Measurements from ENCODE around the gene OTOP3.
A peak's percentile ranks its signal among the peaks of the same experiment; 100 is the strongest.

OTOP3 gene

GRCh38 chr17:74917430-74917829 is 18.3 kb upstream of the OTOP3 start:
- DNase-seq (ENCODE audit: low read depth in 2 of 2), result no peak

- no peak for DNase-seq (ENCODE audit: low read depth in 2 of 2)
These were observed 16.8 kb upstream of the OTOP3 start for GRCh38 chr17:74918906-74919305.

GRCh38 chr17:74919440-74920305 is 16.0 kb upstream of the OTOP3 start:
- no peak for DNase-seq (ENCODE audit: low read depth in 2 of 2)

- no peak for DNase-seq (ENCODE audit: low read depth in 2 of 2)
These were observed 15.4 kb upstream of the OTOP3 start for GRCh38 chr17:74920306-74920620.

GRCh38 chr17:74920642-74921025 is 15.1 kb upstream of the OTOP3 start:
- no peak for DNase-seq (ENCODE audit: low read depth in 2 of 2)

- no peak for DNase-seq (ENCODE audit: low read depth in 2 of 2)
These were observed 14.5 kb upstream of the OTOP3 start for GRCh38 chr17:74921026-74921681.

- no peak for DNase-seq (ENCODE audit: low read depth in 2 of 2)
These were observed 13.9 kb upstream of the OTOP3 start for GRCh38 chr17:74921769-74922168.

GRCh38 chr17:74922172-74922571 is 13.5 kb upstream of the OTOP3 start:
- no peak for DNase-seq (ENCODE audit: low read depth in 2 of 2)

GRCh38 chr17:74922694-74923537 is 12.8 kb upstream of the OTOP3 start, which contains the start of gene USH1G:
Gene USH1G, minus strand, starts transcription at chr17:74923255. Its CDS starts 182 bp downstream, at chr17:74923073.
- DNase-seq (ENCODE audit: low read depth in 2 of 2), result no peak

GRCh38 chr17:74923538-74924249 is 12.0 kb upstream of the OTOP3 start:
- DNase-seq (ENCODE audit: low read depth in 2 of 2), result peak; percentile 33 to 43

- DNase-seq (ENCODE audit: low read depth in 2 of 2), result no peak
These were observed 11.3 kb upstream of the OTOP3 start, which contains the start of gene OTOP2 for GRCh38 chr17:74924250-74924948. Gene OTOP2, plus strand, starts transcription at chr17:74924273. Its CDS starts 360 bp downstream, at chr17:74924633.

GRCh38 chr17:74925242-74925641 is 10.5 kb upstream of the OTOP3 start:
- DNase-seq (ENCODE audit: low read depth in 2 of 2), result no peak

GRCh38 chr17:74928786-74929185 is 6.9 kb upstream of the OTOP3 start:
- DNase-seq (ENCODE audit: low read depth in 2 of 2), result no peak

- no peak for DNase-seq (ENCODE audit: low read depth in 2 of 2)
These were observed 5.1 kb upstream of the OTOP3 start for GRCh38 chr17:74930535-74931036.

- no peak for DNase-seq (ENCODE audit: low read depth in 2 of 2)
These were observed 650 bp upstream of the OTOP3 start for GRCh38 chr17:74935048-74935447.

- no peak for DNase-seq (ENCODE audit: low read depth in 2 of 2)
These were observed 737 bp downstream of the OTOP3 start for GRCh38 chr17:74936470-74936799.

GRCh38 chr17:74937064-74938051 is 1.7 kb downstream of the OTOP3 start:
- DNase-seq (ENCODE audit: low read depth in 2 of 2), result no peak

GRCh38 chr17:74938194-74938950 is 2.7 kb downstream of the OTOP3 start:
- no peak for DNase-seq (ENCODE audit: low read depth in 2 of 2)

GRCh38 chr17:74939534-74939933 is 3.8 kb downstream of the OTOP3 start:
- no peak for DNase-seq (ENCODE audit: low read depth in 2 of 2)

All from stimulated activated CD8-positive, alpha-beta memory T cell treated with anti-CD3 and anti-CD28 coated beads, Interleukin-15, amount 100 ng/mL, for 4 hours (primary cell).